ENCODE measurements around the gene NINL.

- TF ChIP-seq CTCF (IDR thresholded peaks at IDR 0.05): no peak
- no peak for TF ChIP-seq POLR2A (IDR thresholded peaks at IDR 0.05)
Measured at GRCh38 chr20:25510202-25510601, 75.1 kb downstream of the NINL start.
